Cardiac fibroblast (primary cell): ENCODE measurements around the gene PLEKHA8.

ENCODE experiments used
- DNase-seq, 2 donors: peaks; one replicate each; pipeline versions ENCODE4 v3.0.0 to v3.0.0-alpha.2; 2010; ENCODE audit warnings: low read depth in 2 of 2
- H3K4me3 ChIP-seq, 2 donors: replicated peaks in 1 of 2; 1 replicate in 1 of 2; 2 replicates in 1 of 2; pipeline ENCODE4 v1.5.1; 2011; ENCODE audit warnings: low read depth in 2 of 2, low read length in 2 of 2, mild to moderate bottlenecking in 2 of 2, moderate library complexity in 1 of 2
- TF ChIP-seq, protein P1 (sequence below): IDR thresholded peaks from one replicate; pipeline ENCODE4 v1.5.1; 2011; ENCODE audit warnings: low read depth, mild to moderate bottlenecking, low read length, inconsistent platforms

PLEKHA8 gene

DNA sequence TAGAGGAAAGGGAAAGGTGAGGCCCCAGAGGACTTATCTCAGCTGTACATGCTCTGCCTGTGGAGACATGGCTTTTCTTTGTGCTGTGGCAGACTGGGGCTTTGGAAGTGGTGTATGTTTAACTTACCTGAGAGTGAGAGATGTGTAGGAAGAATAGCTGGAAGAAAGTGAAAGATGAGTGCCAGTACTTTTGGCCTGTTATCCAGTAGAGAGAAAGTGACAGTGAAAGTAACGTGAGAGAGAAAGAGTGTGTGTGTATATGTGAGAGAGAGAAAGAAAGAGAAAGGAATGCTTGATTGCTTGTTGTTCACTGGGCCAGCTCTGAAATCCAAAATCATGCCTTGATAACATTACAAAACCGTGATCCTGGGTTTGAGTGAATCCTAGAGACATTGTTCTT, 132.1 kb downstream of the PLEKHA8 start:
- no peak overlapping the region for H3K4me3 ChIP-seq
- TF ChIP-seq, protein P1, sequence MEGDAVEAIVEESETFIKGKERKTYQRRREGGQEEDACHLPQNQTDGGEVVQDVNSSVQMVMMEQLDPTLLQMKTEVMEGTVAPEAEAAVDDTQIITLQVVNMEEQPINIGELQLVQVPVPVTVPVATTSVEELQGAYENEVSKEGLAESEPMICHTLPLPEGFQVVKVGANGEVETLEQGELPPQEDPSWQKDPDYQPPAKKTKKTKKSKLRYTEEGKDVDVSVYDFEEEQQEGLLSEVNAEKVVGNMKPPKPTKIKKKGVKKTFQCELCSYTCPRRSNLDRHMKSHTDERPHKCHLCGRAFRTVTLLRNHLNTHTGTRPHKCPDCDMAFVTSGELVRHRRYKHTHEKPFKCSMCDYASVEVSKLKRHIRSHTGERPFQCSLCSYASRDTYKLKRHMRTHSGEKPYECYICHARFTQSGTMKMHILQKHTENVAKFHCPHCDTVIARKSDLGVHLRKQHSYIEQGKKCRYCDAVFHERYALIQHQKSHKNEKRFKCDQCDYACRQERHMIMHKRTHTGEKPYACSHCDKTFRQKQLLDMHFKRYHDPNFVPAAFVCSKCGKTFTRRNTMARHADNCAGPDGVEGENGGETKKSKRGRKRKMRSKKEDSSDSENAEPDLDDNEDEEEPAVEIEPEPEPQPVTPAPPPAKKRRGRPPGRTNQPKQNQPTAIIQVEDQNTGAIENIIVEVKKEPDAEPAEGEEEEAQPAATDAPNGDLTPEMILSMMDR = no peak
- DNase-seq = no peak

GRCh38 chr7:30162133-30162532, 133.9 kb downstream of the PLEKHA8 start:
- no peak for DNase-seq
- TF ChIP-seq, protein P1 = no peak
- no peak overlapping the region for H3K4me3 ChIP-seq

DNA sequence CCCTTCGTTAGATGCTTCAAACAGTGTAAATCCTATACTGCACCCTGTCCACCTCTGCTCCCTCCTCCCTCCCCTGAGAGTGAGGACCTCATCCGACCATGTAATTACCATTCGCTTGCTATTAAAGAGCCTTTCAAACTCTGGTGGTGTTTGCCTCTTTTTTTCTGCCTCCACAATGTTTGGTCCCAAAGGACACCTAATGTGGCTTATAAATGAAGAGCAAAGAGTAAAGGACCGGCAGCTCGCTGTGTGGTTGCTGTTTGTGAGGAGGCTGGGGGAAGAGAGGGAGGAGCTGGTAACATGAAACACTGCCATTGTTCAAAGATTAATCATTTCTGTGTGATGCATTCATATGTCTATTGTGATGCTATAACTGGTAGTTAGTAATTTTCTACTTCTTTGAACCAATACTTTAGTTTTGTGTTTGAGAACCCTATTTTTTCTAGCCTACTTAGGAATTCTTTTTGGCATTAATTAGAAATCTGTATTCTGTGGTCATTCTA, 134.5 kb downstream of the PLEKHA8 start:
- peak; percentile 60 to 79 for DNase-seq
- H3K4me3 ChIP-seq = no peak overlapping the region
- TF ChIP-seq, protein P1 = no peak

GRCh38 chr7:30163231-30163894, 135.2 kb downstream of the PLEKHA8 start:
- H3K4me3 ChIP-seq = no peak overlapping the region
- no peak for DNase-seq
- TF ChIP-seq, protein P1 = no peak

DNA sequence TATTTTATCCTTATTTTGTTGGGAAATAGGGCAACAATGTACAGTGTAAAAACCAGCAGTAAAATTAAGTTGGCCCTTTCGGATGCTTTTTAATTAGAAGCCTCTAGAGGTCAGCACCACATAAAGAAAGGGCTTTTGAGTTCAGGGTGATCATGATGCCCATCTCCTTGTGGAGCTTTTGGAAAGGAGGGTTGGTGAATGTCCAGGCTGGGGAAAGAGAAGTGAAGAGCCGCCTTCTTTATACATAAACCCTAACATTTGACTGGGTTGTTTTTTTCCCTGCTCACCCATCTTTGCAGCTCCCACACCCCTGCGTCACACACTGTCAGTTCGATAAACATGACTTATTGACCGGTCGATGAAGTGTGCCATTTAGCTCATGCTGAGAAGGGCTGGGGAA, 136.4 kb downstream of the PLEKHA8 start:
- no peak overlapping the region for H3K4me3 ChIP-seq
- TF ChIP-seq, protein P1 = peak; percentile 53

GRCh38 chr7:30165590-30165989, 137.4 kb downstream of the PLEKHA8 start:
- DNase-seq = no peak
- TF ChIP-seq, protein P1 = no peak
- H3K4me3 ChIP-seq = no peak overlapping the region

More for the DNA sequence above, 136.4 kb downstream of the PLEKHA8 start:
- DNase-seq = peak; percentile 77 to 79
